Measurements from ENCODE around the gene CRTC1. TPM values are rescaled to one million over a fixed set of nuclear protein-coding genes. Genes with fewer than 3 reads are reported as not detected.

The CRTC1 gene
- total RNA-seq, 1 experiment from 2014 or later = 12.3 TPM

DNA sequence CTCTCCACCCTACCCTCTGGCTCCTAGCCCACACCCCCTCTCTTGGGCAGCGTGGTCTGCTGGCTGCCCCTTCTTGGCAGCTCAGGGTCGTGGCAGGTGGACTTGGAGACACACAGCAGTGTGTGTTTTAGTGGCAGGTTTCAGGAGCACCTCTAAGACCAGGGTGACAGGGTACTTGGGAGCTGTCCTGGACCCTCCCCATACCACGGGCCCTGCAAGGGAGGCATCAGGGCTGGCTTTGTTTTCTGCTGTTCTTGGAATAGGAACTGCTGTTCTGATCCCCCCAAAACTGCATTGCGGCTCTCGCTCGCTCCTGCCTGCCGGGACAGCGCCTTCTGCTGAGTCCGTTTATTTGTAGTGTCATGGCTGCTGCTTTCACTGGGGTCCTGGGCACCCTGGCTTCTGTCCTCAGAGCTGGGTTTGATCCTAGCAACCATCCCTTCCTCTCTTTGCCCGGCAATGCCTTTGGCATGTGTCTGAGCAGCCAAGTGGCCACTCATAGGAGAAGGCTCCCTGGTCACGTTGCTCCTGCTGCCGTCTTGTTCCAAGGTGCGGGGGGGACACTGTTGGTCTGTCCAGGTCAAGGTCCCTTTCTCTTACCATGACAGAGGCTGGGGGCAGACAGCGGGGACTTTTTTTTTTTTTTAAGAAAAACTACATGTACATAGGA is 95.5 kb downstream of the CRTC1 start:
- ChIA-PET CTCF (no interaction called here), POLR2A (interaction anchor here (0.6 kb wide), 1 partner anchor 65 kb away, joined by 4 read pairs; no protein-coding TSS in a partner anchor)
- Mint-ChIP-seq H3K4me1 (no peaks in the 10 kb centered on the region), H3K4me3 (no peak overlapping the region), H3K27me3 (ENCODE audit: low read depth) (peaks cover 96% of the 10 kb centered on the region), H3K9me3 (no peaks in the 10 kb centered on the region), H3K27ac (no peak overlapping the region), H3K36me3 (no peaks in the 10 kb centered on the region)
- DNase-seq (ENCODE audit: low spot score) (no peak), ATAC-seq (no peak)
- TF ChIP-seq JUN (CRISPR knock-in tag; IDR thresholded peaks at IDR 0.05) = no peak
- TF ChIP-seq RELA (CRISPR knock-in tag; IDR thresholded peaks at IDR 0.05; ENCODE audit: borderline replicate concordance) = no peak
- no peak for TF ChIP-seq ZNF671 (CRISPR knock-in tag; IDR thresholded peaks at IDR 0.05)
- TF ChIP-seq, protein P1, sequence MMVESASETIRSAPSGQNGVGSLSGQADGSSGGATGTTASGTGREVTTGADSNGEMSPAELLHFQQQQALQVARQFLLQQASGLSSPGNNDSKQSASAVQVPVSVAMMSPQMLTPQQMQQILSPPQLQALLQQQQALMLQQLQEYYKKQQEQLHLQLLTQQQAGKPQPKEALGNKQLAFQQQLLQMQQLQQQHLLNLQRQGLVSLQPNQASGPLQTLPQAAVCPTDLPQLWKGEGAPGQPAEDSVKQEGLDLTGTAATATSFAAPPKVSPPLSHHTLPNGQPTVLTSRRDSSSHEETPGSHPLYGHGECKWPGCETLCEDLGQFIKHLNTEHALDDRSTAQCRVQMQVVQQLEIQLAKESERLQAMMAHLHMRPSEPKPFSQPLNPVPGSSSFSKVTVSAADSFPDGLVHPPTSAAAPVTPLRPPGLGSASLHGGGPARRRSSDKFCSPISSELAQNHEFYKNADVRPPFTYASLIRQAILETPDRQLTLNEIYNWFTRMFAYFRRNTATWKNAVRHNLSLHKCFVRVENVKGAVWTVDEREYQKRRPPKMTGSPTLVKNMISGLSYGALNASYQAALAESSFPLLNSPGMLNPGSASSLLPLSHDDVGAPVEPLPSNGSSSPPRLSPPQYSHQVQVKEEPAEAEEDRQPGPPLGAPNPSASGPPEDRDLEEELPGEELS (CRISPR knock-in tag; IDR thresholded peaks at IDR 0.05) = no peak
- TF ChIP-seq, protein P2, sequence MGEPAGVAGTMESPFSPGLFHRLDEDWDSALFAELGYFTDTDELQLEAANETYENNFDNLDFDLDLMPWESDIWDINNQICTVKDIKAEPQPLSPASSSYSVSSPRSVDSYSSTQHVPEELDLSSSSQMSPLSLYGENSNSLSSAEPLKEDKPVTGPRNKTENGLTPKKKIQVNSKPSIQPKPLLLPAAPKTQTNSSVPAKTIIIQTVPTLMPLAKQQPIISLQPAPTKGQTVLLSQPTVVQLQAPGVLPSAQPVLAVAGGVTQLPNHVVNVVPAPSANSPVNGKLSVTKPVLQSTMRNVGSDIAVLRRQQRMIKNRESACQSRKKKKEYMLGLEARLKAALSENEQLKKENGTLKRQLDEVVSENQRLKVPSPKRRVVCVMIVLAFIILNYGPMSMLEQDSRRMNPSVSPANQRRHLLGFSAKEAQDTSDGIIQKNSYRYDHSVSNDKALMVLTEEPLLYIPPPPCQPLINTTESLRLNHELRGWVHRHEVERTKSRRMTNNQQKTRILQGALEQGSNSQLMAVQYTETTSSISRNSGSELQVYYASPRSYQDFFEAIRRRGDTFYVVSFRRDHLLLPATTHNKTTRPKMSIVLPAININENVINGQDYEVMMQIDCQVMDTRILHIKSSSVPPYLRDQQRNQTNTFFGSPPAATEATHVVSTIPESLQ (CRISPR knock-in tag; IDR thresholded peaks at IDR 0.05) = no peak
- TF ChIP-seq ZNF317 (CRISPR knock-in tag; IDR thresholded peaks at IDR 0.05; ENCODE audit: borderline replicate concordance, low read depth) = no peak
- TF ChIP-seq NFYB (CRISPR knock-in tag; conservative IDR thresholded peaks at IDR 0.05; ENCODE audit: low read depth) = no peak
- no peak for TF ChIP-seq CREB1 (CRISPR knock-in tag; IDR thresholded peaks at IDR 0.05)
- TF ChIP-seq, protein P3, sequence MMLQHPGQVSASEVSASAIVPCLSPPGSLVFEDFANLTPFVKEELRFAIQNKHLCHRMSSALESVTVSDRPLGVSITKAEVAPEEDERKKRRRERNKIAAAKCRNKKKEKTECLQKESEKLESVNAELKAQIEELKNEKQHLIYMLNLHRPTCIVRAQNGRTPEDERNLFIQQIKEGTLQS (CRISPR knock-in tag; conservative IDR thresholded peaks at IDR 0.05) = no peak
- TF ChIP-seq MYBL2 (CRISPR knock-in tag; IDR thresholded peaks at IDR 0.05) = no peak
- TF ChIP-seq HMGA2 (CRISPR knock-in tag; IDR thresholded peaks at IDR 0.05) = no peak
- TF ChIP-seq, protein P4, sequence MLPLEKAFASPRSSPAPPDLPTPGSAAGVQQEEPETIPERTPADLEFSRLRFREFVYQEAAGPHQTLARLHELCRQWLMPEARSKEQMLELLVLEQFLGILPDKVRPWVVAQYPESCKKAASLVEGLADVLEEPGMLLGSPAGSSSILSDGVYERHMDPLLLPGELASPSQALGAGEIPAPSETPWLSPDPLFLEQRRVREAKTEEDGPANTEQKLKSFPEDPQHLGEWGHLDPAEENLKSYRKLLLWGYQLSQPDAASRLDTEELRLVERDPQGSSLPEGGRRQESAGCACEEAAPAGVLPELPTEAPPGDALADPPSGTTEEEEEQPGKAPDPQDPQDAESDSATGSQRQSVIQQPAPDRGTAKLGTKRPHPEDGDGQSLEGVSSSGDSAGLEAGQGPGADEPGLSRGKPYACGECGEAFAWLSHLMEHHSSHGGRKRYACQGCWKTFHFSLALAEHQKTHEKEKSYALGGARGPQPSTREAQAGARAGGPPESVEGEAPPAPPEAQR (CRISPR knock-in tag; IDR thresholded peaks at IDR 0.05) = no peak
- no peak for TF ChIP-seq FOXK1 (CRISPR knock-in tag; IDR thresholded peaks at IDR 0.05)
- TF ChIP-seq IRF2 (CRISPR knock-in tag; IDR thresholded peaks at IDR 0.05; ENCODE audit: borderline replicate concordance, low read depth) = no peak
- no peak for TF ChIP-seq FOXJ3 (CRISPR knock-in tag; IDR thresholded peaks at IDR 0.05; ENCODE audit: borderline replicate concordance)
- TF ChIP-seq TCF7 (CRISPR knock-in tag; IDR thresholded peaks at IDR 0.05; ENCODE audit: low read depth) = no peak

DNA sequence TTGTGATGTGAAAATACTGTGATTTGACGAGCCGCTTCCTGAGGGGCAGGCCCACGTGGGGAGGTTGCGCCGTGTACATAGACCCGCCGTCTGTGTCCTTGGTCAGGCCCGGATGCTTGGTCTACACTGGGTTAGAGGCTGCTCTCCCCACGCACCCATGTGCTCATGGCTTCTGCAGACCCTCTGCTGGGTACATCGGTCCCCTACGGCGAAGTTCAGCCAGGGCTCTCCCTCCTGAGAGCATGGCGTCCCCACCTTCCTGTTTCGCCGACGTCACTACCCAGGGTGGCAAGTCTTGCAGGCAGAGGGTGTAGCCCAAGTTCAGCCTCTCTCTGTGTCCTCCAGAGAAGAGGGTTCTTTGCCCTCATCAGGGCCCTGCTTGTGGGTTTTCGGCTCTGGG is 96.6 kb downstream of the CRTC1 start:
- H3K4me1 Mint-ChIP-seq = no peaks in the 10 kb centered on the region
- no peaks in the 10 kb centered on the region for H3K9me3 Mint-ChIP-seq
- peaks cover 98% of the 10 kb centered on the region for H3K27me3 Mint-ChIP-seq (ENCODE audit: low read depth)
- H3K36me3 Mint-ChIP-seq = no peaks in the 10 kb centered on the region
- ChIA-PET POLR2A (no interaction called here), CTCF (interaction anchor here (1.0 to 2.4 kb wide), 8 partner anchors 10 to 118 kb away, joined by 3 to 37 read pairs (median 5); partner anchors contain the start of genes COMP and UPF1)
- ATAC-seq (no peak), DNase-seq (ENCODE audit: low spot score) (no peak)
- no peak overlapping the region for H3K27ac Mint-ChIP-seq
- H3K4me3 Mint-ChIP-seq = no peak overlapping the region
- TF ChIP-seq, protein P5, sequence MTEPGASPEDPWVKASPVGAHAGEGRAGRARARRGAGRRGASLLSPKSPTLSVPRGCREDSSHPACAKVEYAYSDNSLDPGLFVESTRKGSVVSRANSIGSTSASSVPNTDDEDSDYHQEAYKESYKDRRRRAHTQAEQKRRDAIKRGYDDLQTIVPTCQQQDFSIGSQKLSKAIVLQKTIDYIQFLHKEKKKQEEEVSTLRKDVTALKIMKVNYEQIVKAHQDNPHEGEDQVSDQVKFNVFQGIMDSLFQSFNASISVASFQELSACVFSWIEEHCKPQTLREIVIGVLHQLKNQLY (CRISPR knock-in tag; IDR thresholded peaks at IDR 0.05) = no peak
- no peak for TF ChIP-seq OVOL2 (CRISPR knock-in tag; IDR thresholded peaks at IDR 0.05; ENCODE audit: borderline replicate concordance)
- TF ChIP-seq NR1H2 (CRISPR knock-in tag; IDR thresholded peaks at IDR 0.05) = no peak
- no peak for TF ChIP-seq KAT7 (CRISPR knock-in tag; IDR thresholded peaks at IDR 0.05; ENCODE audit: borderline replicate concordance)
- TF ChIP-seq, protein P3 (CRISPR knock-in tag; conservative IDR thresholded peaks at IDR 0.05) = no peak
